DOHH2 (cell line): Measurements from ENCODE around the gene DEAF1.

Source experiments
- CTCF ChIP-seq: fragments of 200-600 bp; sonication (generic); IDR thresholded peaks from one replicate; pipeline ENCODE4 v1.5.1; 2014; ENCODE audit warnings: antibody characterized with exemption, mild to moderate bottlenecking, low read depth, low read length; ENCODE audit not compliant: poor library complexity, severe bottlenecking
- EZH2phosphoT487 ChIP-seq: fragments of 200-600 bp; sonication (generic); IDR thresholded peaks from 2 replicates; pipeline ENCODE4 v1.6.1; 2017; ENCODE audit warnings: borderline replicate concordance, mild to moderate bottlenecking, antibody characterized with exemption, low read length, moderate library complexity, mixed read lengths

DNA sequence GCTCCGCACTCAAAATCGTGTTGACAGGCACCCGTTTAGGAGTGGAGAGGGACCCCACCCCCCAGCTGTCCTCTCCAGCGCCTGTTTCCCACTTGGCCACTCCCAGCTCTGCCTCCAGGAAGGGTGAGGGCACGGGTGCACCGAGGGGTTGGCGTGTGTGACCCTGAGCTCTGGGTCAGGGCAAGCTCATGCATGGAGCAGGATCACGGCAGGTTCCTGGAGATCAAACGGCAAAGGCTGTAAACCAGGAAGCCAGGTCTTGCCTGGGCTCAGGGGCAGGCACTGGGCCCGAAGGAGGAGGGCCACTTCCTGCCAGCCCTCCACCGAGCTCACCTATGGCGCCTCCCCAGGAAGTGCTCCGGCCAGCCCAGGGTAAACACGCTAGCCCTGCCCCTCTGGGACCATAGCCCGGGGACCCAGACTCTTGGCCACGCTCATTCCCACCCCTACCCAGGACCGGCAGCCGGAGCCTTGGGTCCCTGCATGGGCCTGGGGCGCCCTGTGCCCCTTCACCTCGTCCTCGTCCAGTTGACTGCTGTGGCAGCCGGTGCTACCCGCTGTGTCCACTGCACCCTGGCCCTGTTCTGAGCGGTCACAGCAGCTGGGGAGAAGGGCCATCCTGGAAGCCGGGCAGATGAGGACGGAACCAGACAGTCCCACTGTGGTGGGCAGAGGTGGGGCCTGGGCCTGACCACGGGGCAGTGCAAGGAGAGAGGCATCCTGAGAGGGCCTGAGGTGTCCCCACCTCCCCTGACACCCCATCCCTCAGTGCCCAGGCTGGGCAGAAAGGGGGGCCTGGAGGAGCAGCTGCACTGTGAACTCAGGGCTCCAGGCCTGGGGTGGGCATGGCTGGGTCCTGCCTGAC, 10.0 kb upstream of the DEAF1 start:
- no peak for TF ChIP-seq CTCF
- no peak for TF ChIP-seq EZH2phosphoT487
